Adipose tissue (tissue), 3 donors: ENCODE data around the gene HSPH1. TPM values are rescaled to one million over a fixed set of nuclear protein-coding genes. Genes with fewer than 3 reads are reported as not detected.

Experiments
- H3K27ac ChIP-seq: one replicate; pipeline ENCODE4 v1.5.1; 2013; ENCODE audit warnings: low read depth, low read length
- WGBS, 3 donors: extraction: QIAGEN DNeasy Blood & Tissue Kit; methylation state at CpG; one replicate each; pipeline ENCODE4 v1.1.7; 2013; 5-methylcytosine and 5-hydroxymethylcytosine counted together
- polyA plus RNA-seq, 3 donors: library from polyadenylated mRNA; stranded (reverse); fragments of 200-250 nt; gene quantifications; one replicate each; pipeline ENCODE4 v1.2.3, GENCODE V29; 2013
- donor health status: healthy with polysubstance abuse.
- donor health status: Bipolar disorder and iron deficiency.
- donor health status: healthy.

The HSPH1 gene
- polyA plus RNA-seq, result 10 to 100 TPM in 2 of 3 donors, 1 to 10 TPM in 1; 8.8 to 48.6 (median 32.7) TPM

- WGBS, 3 donors, result 0 to 1% (median 0%) methylated on average over 49 to 54 of the region's 54 CpGs
These were observed at the start of gene HSPH1 for GRCh38 chr13:31161557-31162150. HSPH1 (minus strand) TSS chr13:31161904; CDS start chr13:31161582, 322 bp downstream.

GRCh38 chr13:31209841-31210210 is 48.1 kb upstream of the HSPH1 start:
- no peak overlapping the region for H3K27ac ChIP-seq

More at GRCh38 chr13:31161557-31162150, at the start of gene HSPH1:
- peak within 1 kb of the TSS; percentile 59 for H3K27ac ChIP-seq

GRCh38 chr13:31209172-31209840 is 47.6 kb upstream of the HSPH1 start:
- no peak overlapping the region for H3K27ac ChIP-seq
- WGBS, 3 donors, result 23 to 45% (median 34%) methylated on average over 8 of the region's 8 CpGs

More at GRCh38 chr13:31209841-31210210, 48.1 kb upstream of the HSPH1 start:
- WGBS, 3 donors, result 16 to 45% (median 17%) methylated on average over 4 of the region's 4 CpGs

- WGBS, 3 donors, result 65 to 82% (median 79%) methylated on average over 11 to 12 of the region's 12 CpGs
- H3K27ac ChIP-seq, result no peak overlapping the region
These were observed 46.9 kb upstream of the HSPH1 start for GRCh38 chr13:31208559-31209122.

- no peak overlapping the region for H3K27ac ChIP-seq
- 61 to 70% (median 70%) methylated on average over 15 of the region's 15 CpGs for WGBS, 3 donors
These were observed 46.2 kb upstream of the HSPH1 start for GRCh38 chr13:31207661-31208552.

- H3K27ac ChIP-seq, result no peak overlapping the region
- 78 to 90% (median 90%) methylated on average over 1 of the region's 1 CpG for WGBS, 3 donors
These were observed 42.9 kb upstream of the HSPH1 start for GRCh38 chr13:31204592-31204991.

GRCh38 chr13:31201341-31202031 is 39.8 kb upstream of the HSPH1 start:
- no peak overlapping the region for H3K27ac ChIP-seq
- 45 to 59% (median 46%) methylated on average over 7 of the region's 7 CpGs for WGBS, 3 donors

GRCh38 chr13:31200637-31200971 is 38.9 kb upstream of the HSPH1 start:
- H3K27ac ChIP-seq, result peak overlapping the region; percentile 85
- 0 to 1% (median 0%) methylated on average over 28 to 34 of the region's 34 CpGs for WGBS, 3 donors

- peak within 1 kb of the TSS; percentile 85 for H3K27ac ChIP-seq
- 0% methylated on average over 33 to 126 of the region's 126 CpGs for WGBS, 3 donors
These were observed 38.3 kb upstream of the HSPH1 start, which contains the start of gene B3GLCT for GRCh38 chr13:31199849-31200636. B3GLCT (plus strand) TSS chr13:31199975; CDS start chr13:31200085, 110 bp downstream.

- no peak overlapping the region for H3K27ac ChIP-seq
- WGBS, 3 donors, result 5 to 10% (median 6%) methylated on average over 15 of the region's 15 CpGs
These were observed 37.8 kb upstream of the HSPH1 start for GRCh38 chr13:31199527-31199848.

- H3K27ac ChIP-seq, result no peak overlapping the region
- WGBS, 3 donors, result 57 to 87% (median 77%) methylated on average over 3 of the region's 3 CpGs
These were observed 36.8 kb upstream of the HSPH1 start for GRCh38 chr13:31198519-31198918.

GRCh38 chr13:31196992-31197391 is 35.3 kb upstream of the HSPH1 start:
- 86 to 95% (median 91%) methylated on average over 6 of the region's 6 CpGs for WGBS, 3 donors
- no peak overlapping the region for H3K27ac ChIP-seq

GRCh38 chr13:31195616-31196015 is 33.9 kb upstream of the HSPH1 start:
- H3K27ac ChIP-seq, result no peak overlapping the region
- 92 to 98% (median 95%) methylated on average over 4 of the region's 4 CpGs for WGBS, 3 donors

- no peak overlapping the region for H3K27ac ChIP-seq
- 94 to 97% (median 94%) methylated on average over 6 of the region's 6 CpGs for whole genome bisulfite sequencing, 3 donors
These were observed 30.6 kb upstream of the HSPH1 start for GRCh38 chr13:31192306-31192705.

- WGBS, 3 donors, result 78 to 86% (median 84%) methylated on average over 4 of the region's 4 CpGs
- no peak overlapping the region for H3K27ac ChIP-seq
These were observed 30.0 kb upstream of the HSPH1 start for GRCh38 chr13:31191748-31192147.

GRCh38 chr13:31184981-31185645 is 23.4 kb upstream of the HSPH1 start:
- H3K27ac ChIP-seq, result no peak overlapping the region
- WGBS, 3 donors, result 58 to 76% (median 72%) methylated on average over 7 of the region's 7 CpGs

- 73 to 94% (median 84%) methylated on average over 6 of the region's 6 CpGs for WGBS, 3 donors
- H3K27ac ChIP-seq, result no peak overlapping the region
These were observed 22.7 kb upstream of the HSPH1 start for GRCh38 chr13:31184451-31184850.
